Smooth muscle cell (in vitro differentiated cells): ENCODE data around the gene EXD3. TPM values are rescaled to one million over a fixed set of nuclear protein-coding genes. Genes with fewer than 3 reads are reported as not detected.

Source experiments
- DNase-seq: peaks from one replicate; lab custom pipeline; 2025; ENCODE audit not compliant: unreplicated experiment; lab: John Stamatoyannopoulos, UW
- H2AFZ ChIP-seq: fragments of 200-600 bp; sonication (generic); 2 replicates; pipeline ENCODE4 v1.6.0; 2016; ENCODE audit warnings: antibody characterized with exemption, low read depth, mild to moderate bottlenecking
- H3F3A ChIP-seq: fragments of 200-600 bp; sonication (generic); 2 replicates; pipeline ENCODE4 v1.6.0; 2017; ENCODE audit warnings: antibody characterized with exemption, low read depth
- H3K27ac ChIP-seq: fragments of 200-600 bp; sonication (generic); 2 replicates; pipeline ENCODE4 v1.5.1; 2016; ENCODE audit warnings: low read depth, mild to moderate bottlenecking
- H3K27me3 ChIP-seq: fragments of 200-600 bp; sonication (generic); 2 replicates; pipeline ENCODE4 v1.6.1; 2016; ENCODE audit warnings: low read depth, mild to moderate bottlenecking
- H3K36me3 ChIP-seq: fragments of 200-600 bp; sonication (generic); 2 replicates; pipeline ENCODE4 v1.5.1; 2016; ENCODE audit warnings: low read depth
- H3K4me1 ChIP-seq: fragments of 200-600 bp; sonication (generic); 2 replicates; pipeline ENCODE4 v1.5.1; 2016; ENCODE audit warnings: low read depth
- H3K4me2 ChIP-seq: fragments of 200-600 bp; sonication (generic); 2 replicates; pipeline ENCODE4 v1.6.0; 2016; ENCODE audit warnings: mild to moderate bottlenecking
- H3K4me3 ChIP-seq: fragments of 200-600 bp; sonication (generic); 2 replicates; pipeline ENCODE4 v1.5.1; 2016; ENCODE audit warnings: mild to moderate bottlenecking
- H3K79me2 ChIP-seq: fragments of 200-600 bp; sonication (generic); 2 replicates; pipeline ENCODE4 v1.6.0; 2016; ENCODE audit warnings: low read depth, mild to moderate bottlenecking
- H3K9ac ChIP-seq: fragments of 200-600 bp; sonication (generic); 2 replicates; pipeline ENCODE4 v1.6.0; 2016; ENCODE audit warnings: low read depth
- H3K9me3 ChIP-seq: fragments of 200-600 bp; sonication (generic); replicated peaks from 2 replicates; pipeline ENCODE4 v1.5.1; 2016; ENCODE audit warnings: low read depth
- H4K20me1 ChIP-seq: fragments of 200-600 bp; sonication (generic); 2 replicates; pipeline ENCODE4 v1.6.0; 2016; ENCODE audit warnings: low read depth
- WGBS: methylation state at CpG from one replicate; pipeline ENCODE4 v1.1.7; 2016; ENCODE audit warnings: low lambda C conversion rate; 5-methylcytosine and 5-hydroxymethylcytosine counted together
- polyA plus RNA-seq: library from polyadenylated mRNA; unstranded; fragments of >200 nt; fragmentation: Nextera tagmentation; extraction: Ambion mirVana; gene quantifications from 2 replicates; pipeline ENCODE4 v1.2.1, GENCODE V29; 2016
- total RNA-seq: library from RNA; depleted of rRNA; stranded (reverse); fragments of >200 nt; gene quantifications from 2 replicates; pipeline ENCODE4 v1.2.3, GENCODE V29; 2014
- TF ChIP-seq, protein P1 (sequence below): fragments of 200-600 bp; sonication (generic); IDR thresholded peaks from 2 replicates; pipeline ENCODE4 v1.5.1; 2017; ENCODE audit warnings: borderline replicate concordance, mild to moderate bottlenecking, antibody characterized with exemption; ENCODE audit not compliant: insufficient read depth, poor library complexity, severe bottlenecking

EXD3 gene
- total and polyA plus RNA-seq, 2 experiments from 2014 or later, result 3.1 to 15.7 TPM

GRCh38 chr9:137312852-137313325, 110.1 kb downstream of the EXD3 start:
- Histone ChIP-seq H3K79me2 (no peaks in the 10 kb centered on the region), H3K4me2 (no peak overlapping the region), H3K9ac (no peak overlapping the region), H3K4me3 (no peak overlapping the region), H3K27ac (no peak overlapping the region), H4K20me1 (no peaks in the 10 kb centered on the region), H3F3A (no peaks in the 10 kb centered on the region), H2AFZ (no peak overlapping the region), H3K27me3 (no peaks in the 10 kb centered on the region), H3K4me1 (peaks cover 26% of the 10 kb centered on the region), H3K36me3 (no peaks in the 10 kb centered on the region), H3K9me3 (no peaks in the 10 kb centered on the region)
- 98% methylated on average over 6 of the region's 6 CpGs for WGBS
- DNase-seq, result no peak
- TF ChIP-seq, protein P1, sequence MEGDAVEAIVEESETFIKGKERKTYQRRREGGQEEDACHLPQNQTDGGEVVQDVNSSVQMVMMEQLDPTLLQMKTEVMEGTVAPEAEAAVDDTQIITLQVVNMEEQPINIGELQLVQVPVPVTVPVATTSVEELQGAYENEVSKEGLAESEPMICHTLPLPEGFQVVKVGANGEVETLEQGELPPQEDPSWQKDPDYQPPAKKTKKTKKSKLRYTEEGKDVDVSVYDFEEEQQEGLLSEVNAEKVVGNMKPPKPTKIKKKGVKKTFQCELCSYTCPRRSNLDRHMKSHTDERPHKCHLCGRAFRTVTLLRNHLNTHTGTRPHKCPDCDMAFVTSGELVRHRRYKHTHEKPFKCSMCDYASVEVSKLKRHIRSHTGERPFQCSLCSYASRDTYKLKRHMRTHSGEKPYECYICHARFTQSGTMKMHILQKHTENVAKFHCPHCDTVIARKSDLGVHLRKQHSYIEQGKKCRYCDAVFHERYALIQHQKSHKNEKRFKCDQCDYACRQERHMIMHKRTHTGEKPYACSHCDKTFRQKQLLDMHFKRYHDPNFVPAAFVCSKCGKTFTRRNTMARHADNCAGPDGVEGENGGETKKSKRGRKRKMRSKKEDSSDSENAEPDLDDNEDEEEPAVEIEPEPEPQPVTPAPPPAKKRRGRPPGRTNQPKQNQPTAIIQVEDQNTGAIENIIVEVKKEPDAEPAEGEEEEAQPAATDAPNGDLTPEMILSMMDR, result no peak

DNA sequence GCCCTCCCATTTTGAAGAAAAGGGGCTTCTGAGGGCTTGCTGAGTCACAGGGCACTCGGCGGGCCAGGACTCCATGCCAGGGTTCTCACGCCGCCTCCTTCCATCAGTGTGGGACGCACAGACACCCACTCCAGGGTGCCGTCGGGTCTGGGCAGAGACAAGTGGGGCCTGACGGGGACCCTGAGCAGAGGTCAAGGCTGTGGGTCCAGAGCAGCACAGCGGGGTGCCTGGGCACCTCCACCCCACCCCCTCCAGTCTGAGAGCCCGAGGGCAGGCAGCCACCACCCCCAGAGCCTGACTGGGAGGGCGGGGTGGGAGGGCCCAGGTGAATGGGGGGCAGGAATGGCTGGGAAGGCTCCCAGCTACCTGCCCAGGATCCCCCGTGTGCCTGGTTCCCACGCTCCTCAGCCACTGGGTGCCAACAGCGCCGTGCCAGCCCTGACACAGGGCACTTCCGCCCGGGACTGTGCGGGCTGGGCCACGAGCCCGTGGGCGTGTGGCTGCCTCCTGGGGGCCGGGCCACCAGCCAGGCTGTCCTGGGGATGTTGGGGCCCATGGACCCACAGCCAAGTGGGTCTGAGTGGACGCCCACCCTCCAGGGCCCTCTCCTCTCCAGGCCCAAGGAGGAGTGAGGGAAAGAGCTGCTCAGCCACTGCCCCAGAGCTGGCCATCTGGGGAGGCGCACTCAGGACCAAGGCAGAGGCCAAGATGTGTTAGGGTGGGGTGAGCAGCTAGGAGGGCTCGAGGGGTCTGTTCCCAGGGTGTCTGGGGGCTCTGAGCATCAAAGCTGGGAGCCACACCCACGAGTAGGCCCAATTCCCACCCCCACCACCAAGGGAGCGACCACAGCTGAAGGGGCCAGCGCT, 110.7 kb downstream of the EXD3 start:
- Histone ChIP-seq H3K27me3 (no peaks in the 10 kb centered on the region), H3K9ac (no peak overlapping the region), H3K27ac (peak overlapping the region; percentile 31), H3K4me2 (no peak overlapping the region), H3K36me3 (no peaks in the 10 kb centered on the region), H3K4me3 (no peak overlapping the region), H3K9me3 (no peaks in the 10 kb centered on the region), H3F3A (no peaks in the 10 kb centered on the region), H2AFZ (no peak overlapping the region), H3K4me1 (peaks cover 26% of the 10 kb centered on the region), H3K79me2 (no peaks in the 10 kb centered on the region), H4K20me1 (no peaks in the 10 kb centered on the region)
- WGBS, result 92% methylated on average over 26 of the region's 28 CpGs
- DNase-seq, result no peak
- TF ChIP-seq, protein P1, result no peak

DNA sequence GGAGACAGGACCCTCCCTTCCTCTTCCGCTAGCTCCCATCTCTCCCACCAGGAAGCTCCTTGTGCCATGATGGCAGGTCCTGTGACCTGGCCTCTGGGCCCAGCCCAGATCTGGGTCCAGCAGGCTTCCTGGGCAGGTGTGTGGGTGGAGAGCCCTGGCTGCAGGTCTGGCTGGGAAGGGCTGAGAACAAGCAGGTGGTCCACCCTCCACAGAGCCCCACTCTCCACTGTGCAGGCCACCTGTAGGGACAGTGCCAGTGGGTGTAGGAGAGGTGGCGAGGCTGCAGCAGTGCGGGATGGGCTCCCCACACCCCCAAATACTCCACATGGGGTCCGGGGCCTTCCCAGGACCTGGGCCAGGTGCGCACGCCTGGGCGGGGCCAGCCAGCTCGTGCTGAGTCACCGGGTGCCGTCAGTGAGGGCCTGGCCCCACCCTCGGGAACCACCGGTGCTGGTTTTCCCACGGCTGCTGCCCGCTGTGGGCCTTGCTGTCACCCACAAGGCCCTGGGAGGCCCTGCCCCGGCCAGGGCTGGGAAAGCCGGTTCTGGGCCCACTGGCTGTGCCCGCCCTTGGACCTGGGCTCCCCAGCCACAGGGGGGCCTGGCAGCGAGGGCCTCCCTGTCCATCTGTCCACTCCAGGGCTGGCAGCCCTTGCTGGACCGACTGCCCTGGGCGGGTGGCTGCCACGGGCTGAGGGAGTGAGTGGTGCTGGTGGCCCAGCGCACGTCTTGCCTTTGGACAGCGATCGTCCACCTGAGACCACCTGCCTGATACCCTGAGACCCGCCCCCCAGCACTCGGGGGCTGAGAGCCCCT, 111.6 kb downstream of the EXD3 start:
- no peaks in the 10 kb centered on the region for H3K36me3 ChIP-seq
- H3K9ac ChIP-seq, result no peak overlapping the region
- DNase-seq, result no peak

More for the DNA sequence above, 111.6 kb downstream of the EXD3 start:
- Histone ChIP-seq H4K20me1 (no peaks in the 10 kb centered on the region), H3K4me1 (peaks cover 22% of the 10 kb centered on the region), H2AFZ (no peak overlapping the region), H3K4me3 (no peak overlapping the region), H3K27ac (peak overlapping the region; percentile 52), H3K4me2 (no peak overlapping the region), H3K9me3 (no peaks in the 10 kb centered on the region), H3F3A (no peaks in the 10 kb centered on the region), H3K79me2 (no peaks in the 10 kb centered on the region), H3K27me3 (no peaks in the 10 kb centered on the region)
- WGBS, result 81% methylated on average over 21 of the region's 27 CpGs
- TF ChIP-seq, protein P1, result no peak
